ENCODE measurements around the gene PLET1.

Gene PLET1

DNA sequence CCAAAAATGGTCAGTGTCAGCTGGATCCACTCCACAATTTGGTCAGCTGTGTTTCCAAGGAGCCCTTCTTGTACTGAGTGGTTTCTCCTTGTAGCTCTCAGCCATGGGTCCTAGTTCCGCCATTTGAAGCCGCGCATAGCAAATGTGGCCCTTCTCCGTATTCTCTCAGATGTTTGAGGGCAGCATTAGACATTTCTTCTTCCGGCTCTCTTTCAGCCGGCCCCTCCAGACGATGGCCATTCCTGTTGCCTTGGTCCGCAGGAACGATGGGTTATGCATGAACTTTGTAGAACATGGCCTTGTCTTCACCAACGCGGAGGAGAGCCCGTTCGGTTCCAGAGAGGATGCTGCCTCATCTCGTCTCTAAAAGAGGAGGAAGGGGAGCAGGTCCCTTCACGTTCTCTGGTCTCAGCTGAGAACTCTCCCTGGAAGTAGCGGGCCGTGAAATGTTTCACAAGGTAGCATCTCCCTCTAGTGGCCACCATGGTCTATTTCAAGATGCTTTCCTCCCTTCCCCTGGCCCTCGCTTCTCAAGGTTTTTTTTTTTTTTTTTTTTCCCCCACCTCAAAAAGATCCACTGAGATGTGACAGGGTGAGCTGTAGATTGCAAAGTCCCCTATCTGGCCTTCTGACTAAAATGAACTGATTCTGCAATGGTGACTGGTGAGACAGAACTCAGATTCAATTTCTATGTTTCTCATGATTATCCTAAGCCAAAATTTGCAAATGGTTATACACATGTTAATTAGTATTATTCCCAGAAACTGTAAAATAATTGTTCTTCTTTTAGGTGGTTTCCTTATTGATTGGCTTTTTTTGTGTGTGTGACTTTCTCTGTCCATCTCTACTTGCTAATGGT lies 19.8 kb upstream of the PLET1 start:
- DNase-seq = peak; percentile 55

DNA sequence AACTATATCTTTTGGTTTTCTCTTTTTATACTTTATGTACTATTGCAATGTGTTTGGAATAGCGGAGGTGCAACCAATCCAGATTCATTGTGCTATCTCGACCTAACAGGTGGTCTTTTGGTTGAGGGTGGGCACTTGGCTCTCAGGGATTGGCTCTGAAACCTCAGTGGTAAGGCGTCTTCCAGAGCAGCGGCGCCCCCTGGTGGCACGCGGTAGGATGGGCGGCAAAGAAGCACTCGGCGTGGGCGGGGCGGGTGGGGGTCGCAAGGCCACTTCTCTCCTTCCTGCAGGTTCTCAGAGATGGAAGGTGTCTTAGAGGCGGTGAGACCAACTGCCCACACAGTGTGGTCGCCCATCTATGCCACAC lies 19.2 kb upstream of the PLET1 start:
- peak; percentile 76 for DNase-seq

DNA sequence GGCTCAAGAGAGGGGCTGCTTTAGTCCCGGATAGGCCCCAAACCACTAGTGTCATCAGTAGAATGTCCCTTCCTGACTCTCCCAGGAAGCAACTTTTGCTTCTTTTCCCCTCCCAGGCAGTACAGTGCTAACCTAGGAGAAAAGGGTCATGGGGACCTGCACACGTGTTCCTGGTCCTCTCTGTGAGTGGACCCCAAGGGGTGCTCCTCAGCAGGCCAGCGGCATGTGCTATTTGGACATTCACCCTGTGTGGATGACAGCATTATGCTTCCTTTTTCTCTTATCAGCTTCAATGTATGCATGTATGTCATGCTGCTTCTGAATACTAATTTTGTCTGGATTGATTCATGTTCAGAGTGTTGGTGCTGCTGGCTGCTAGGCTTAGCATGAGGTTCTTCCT lies 18.1 kb upstream of the PLET1 start:
- DNase-seq = no peak

DNA sequence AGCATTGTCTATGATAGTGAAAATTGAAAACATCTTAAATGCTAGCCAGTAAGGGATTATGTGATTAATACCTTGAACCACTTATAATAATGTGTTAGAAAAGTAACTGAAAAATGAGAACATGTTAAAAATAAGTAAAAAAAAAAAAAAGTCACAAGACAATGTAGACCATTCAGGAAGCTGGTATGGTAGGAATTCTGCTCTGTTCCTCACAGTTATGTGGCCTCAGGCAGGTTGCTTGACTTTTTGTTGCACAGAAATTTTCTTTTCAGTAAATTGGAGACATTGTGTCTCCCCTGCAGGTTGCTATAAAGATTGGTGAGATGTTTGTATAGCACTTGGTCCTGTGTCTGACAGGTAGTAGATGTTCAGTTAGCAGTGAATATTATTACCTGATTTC lies 17.3 kb upstream of the PLET1 start:
- DNase-seq = no peak

DNA sequence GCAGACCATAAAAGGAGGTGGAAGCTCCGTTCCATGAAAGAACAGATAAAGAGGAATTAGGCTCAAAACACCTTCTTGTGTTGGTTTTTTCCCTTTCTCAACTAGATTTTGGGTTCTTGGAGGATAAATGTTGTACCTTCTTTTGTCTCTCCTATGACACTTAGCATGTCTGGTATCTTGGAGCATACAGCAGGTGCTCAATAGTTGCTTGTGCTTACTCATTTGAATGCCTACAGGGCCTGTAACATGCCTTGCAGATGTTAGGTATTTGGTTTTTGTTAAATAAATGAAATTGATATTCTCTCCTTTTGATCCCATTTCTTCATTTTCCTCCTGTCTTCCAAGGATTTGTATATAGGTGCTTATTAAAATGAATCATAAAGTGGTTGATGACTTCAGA lies 16.4 kb upstream of the PLET1 start:
- no peak for DNase-seq

DNA sequence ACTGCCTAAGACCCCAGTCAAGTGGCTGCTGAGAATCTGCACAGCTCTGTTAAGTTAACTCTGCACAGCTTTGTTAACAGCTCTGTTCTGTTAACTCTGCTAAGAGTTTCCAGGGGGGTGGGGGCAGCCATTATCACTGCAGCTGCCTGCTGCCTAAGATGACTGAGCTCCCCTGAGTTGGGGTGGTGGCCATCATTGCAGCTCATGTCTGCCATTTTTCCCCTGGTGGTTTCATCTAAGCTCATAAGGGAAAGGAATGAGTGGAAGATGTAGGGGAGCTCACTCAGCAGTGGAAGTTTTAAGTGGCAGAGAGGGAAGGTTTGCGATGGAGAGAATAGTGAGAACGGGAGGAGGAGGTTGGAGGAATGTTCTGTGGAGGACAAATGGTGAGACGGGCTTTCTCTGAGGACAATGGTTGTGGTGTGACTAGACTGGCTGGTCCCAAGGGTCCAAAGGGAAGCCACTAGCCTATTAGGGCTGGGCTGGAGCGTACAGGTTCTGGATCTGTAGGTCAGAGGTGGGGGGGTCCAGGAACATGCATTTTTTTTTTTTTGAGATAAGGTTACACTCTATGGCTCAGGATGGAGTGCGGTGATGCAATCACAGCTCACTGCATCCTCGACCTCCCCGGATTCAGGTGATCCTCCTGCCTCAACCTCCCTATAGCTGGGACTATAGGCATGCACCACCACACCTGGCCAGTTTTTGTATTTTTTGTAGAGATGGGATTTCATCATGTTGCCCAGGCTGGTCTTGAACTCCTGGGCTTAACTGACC lies 13.5 kb upstream of the PLET1 start:
- DNase-seq = no peak

DNA sequence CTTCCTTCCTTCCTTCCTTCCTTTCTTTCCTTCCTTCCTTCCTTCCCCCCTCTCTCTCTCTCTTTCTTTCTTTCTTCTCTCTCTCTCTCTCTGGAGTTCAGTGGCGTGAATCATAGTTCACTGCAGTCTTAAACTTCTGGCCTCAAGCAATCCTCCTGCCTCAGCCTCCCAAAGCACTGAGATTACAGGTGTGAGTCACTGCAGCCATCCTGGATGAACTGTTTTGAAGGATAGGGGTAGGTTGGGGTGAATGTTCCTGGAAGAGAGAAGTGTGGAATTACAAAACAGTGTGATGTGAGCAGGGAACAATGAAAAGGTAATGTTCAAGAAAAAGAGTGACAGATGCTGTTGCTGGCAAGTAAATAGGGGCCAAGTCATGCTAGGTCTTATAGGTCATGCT lies 12.4 kb upstream of the PLET1 start:
- no peak for DNase-seq

DNA sequence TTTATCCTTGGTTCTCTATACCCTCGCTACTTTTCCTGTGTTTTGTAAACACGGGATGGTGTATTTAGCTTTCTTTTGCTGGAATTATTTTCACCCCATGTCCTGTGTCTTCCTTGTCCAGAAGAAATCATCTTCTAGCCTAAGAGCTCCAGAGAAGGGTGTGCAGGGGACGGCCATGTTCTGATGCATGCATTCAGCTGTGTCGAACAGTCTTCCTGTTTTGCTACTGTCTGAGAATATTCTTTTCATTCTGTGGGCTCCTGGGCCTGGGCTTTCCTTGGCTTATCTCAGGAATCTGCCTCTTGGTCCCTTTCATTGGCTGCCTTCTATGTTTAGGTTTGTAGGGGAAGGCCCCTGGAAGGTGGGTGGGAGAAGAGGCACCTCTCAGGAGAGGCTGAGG lies 10.6 kb upstream of the PLET1 start:
- no peak for DNase-seq

DNA sequence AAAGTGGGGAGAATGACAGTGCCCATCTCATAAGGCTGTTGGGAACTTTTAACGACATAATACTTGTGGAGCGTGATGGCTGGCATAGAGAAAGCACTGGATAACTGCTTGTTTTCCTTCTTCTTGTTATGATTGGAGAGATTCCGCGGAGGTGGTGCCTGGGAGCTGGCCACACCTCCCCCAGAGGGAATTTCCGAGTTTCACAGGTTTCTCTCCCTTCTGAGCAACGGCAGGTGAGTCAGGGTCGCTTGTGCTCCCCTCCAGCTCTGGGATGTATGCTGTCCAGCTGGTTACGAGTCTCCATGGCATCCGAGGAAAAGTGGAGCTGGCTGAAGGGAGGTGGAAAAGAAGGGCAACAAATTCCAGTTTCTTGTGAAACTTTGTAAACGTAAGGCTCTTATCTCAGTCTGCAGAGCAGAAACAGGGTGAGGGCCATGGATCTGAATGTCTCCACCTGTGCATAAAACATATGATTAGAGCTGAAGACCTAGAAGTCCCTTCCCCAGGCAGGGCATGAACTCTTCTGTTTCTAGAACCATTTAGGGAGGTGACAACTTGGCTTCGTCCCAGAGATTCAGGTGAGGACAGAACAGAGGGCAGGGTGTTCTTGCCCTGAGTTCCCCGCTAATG lies 10.0 kb upstream of the PLET1 start:
- DNase-seq = no peak

DNA sequence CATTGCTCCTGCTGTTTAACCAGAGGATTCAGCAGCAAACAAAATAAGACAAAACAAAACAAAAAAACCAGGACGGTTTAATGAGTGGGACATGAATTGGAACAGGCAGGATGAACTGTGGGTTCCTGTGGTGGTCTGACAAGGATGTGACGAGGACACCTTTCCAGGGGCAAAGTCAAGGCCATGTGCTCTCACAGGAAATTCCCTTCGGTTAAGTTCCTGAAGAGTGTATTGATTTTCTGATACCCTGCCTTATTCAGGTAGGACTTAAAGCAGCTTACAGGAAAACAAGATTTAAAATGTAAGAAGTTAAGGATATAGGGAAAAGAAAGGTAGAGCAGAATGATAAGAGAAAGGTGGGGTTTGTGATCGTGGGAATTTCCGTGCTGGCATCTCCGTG lies 8.5 kb upstream of the PLET1 start:
- DNase-seq = no peak

DNA sequence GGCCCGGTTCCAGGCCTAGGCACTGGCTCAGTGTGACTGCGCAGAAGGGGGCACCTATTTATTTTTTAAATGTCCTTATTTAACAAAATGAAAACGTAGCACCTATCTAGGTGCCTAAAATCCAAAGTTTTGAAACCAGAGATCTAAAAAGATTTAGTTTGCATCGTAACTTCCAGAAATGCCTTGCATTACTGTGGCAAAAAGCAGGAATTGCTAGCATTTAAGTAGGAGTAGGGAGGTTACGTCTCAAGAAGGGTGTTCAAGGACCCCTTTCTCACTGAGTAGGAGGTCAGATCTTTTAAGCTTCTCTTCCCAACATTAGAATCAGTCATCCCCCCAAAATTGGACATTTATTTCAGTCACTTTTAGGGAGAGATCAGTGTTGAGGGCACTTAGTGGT lies 7.7 kb upstream of the PLET1 start:
- DNase-seq = no peak

DNA sequence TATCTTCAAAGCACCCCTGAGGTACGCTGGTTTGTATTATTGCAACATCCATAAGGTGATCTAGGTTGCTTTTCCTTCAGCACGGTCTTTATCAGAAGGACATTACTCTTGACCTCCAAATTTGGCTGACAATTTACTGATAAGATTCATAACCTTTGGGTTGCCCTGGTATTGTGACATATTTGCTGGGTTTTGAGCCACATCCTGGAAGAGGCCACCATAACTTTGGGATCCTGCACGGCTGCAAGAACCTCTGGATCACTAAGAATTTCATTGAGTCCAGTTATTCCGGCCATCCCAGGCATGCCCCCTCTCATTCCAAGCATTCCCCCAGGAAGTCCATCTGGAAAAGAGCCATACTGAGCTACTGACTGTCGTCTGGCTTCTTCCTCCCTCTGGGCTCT lies 6.5 kb upstream of the PLET1 start:
- DNase-seq = no peak

DNA sequence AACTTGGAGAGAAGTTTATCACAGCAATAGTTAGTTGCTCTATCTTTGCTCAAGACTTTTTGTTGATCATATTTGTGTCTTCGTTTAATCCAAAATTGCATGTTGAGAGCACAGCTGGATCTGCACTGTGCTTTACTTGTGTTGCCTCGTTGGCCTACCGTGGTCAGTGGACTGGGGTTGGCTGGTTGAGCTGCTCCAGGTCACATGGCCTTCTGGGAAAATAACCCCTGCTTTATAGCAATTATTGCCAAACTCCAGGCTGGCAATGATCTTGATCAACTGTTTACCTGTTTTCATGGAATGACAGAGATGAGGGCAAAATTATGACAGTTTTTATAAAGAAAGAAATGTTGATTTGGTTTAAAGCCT lies 5.7 kb upstream of the PLET1 start:
- DNase-seq = no peak

DNA sequence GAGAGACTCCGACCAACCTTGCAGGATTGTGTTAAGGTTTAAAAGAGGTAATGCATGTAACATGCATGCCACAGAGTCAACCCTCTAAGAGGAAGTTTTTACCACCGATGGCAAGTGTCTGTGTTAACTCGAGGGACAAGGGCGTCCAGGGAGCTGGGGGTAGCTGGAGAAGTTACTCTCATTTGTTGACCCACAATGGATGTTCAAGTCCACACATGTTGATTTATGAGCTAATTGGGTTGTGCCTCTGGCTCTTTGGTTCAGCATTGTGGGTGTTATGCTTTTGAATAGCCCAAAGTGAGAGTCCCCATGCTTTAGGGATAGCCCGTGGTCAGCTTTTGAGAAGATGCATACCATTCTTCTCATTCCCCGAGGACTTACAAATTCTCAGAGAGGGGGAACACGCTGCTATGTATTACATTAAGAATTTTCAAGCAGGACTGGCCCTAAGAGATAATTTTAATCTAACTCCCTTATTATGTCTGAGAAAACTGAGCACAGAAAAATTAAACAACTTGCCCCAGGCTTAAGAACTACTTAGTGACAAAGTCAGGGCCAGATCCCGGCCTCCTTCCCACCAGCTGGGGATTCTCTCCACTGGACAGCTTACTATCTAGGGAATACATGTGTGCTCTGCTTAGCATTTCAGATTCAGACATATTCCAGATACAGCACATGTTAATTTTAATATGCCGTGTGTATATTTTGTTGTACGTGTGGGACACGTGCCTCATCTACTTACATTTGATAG lies 5.2 kb upstream of the PLET1 start:
- no peak for DNase-seq

DNA sequence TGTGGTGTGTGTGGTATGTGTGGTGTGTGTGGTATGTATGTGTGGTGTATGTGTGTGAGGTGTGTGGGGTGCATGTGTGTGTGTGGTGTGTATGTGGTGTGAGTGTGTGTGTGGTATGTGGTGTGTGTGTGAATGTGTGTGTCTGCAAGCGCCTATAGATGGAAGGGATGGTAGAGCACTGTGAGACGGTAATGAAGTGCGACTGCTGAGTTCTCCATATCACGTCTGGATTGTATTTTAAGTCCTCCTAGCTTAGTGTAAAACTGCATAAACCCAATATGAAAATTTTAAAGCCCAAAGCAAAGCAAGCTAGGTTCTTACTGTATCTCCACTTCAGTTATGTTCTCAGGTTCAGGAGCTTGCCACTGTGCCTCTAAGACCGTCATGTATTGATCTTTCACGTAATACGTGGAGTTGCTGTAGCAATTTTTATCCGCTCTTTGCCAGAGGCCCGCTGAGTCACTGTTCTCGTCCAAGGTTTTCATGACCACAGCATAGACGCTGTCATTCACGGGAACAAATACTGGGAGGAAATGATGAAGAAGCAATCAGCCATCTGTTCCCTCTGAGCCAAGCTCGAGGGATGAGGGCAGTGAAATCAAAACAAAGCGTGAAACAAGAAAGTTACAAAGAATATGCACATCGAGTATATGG lies 5.5 kb downstream of the PLET1 start:
- DNase-seq = no peak

DNA sequence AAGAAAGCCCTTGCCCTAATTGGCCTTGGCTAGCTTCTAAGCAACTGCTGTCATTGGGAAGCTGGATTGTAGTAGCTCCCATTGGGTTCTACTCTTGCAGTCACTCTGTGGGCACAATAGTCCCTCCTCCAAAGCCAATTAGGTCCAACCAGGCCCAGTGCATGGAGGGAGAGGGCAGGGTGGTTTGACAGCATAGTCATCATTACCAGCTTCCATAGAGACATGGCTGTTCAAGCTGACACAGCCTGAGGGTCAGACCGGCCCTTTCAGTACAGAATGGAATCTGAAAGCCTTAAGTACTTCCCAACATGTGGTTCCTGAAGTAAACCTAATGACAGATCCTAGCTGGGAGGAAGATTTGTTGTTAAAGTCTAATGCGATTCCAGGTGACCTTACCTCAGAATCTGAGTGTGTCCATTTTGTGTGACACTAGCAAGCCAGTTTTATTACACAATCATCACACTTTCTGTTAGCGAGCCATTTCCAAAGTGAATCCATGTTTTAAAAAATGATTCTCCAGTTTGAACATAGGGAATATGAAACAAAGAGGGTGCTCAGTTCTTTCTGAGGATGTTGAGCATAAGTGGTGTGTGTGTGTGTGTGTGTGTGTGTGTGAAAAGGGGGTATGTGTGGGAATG lies 6.9 kb downstream of the PLET1 start:
- no peak for DNase-seq

DNA sequence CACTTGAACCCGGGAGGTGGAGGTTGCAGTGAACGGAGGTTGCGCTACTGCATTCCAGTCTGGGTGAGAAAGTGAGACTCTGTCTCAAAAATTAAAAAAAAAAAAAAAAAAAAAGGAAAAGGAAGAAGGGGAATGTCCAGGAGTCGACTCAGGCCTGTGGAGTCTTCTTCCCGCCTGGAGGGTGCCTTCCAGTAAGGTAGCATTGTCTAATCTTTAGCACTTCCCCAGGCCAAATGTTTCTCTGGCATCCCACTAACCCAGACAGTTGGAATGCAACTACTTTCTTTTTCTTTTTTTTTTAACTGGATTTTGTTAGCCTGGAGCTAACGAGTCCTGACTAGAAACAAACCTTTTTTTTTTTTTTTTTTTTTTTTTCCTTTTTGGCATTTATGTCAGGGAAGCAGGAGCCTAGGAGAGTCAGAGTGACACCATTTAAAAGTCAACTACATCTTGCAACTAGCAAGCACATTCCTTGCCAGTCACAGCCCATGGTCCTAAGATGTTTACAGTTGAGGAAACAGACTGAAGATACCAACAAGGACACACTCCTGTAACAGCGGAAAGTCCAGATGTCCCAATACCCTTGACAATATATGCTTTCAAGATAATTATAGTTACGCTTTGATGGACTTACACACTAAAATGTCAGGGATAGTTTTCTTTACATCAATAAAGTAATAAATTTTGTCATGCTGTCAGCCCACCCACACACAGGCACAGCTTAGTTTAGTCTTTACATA lies 10.6 kb downstream of the PLET1 start:
- DNase-seq = no peak

DNA sequence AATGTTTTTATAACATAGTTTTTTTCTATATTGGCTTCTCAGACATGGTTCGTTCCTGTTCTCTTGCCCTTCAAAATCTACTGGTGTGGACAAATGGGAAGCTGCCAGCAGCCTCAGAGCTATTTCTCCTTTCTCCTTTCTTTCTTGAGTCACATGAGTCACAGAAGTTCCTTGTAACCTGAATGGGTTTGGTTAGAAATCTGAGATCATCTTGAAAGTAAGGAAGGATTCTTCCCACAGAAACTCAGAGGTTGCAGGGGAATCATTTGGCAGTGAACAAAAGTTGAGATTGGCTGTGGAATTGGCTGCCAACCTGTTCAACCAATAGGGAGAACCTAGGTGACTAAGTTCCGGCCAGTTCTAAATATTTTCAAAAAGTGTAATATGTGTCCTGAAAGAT lies 12.5 kb downstream of the PLET1 start:
- no peak for DNase-seq

DNA sequence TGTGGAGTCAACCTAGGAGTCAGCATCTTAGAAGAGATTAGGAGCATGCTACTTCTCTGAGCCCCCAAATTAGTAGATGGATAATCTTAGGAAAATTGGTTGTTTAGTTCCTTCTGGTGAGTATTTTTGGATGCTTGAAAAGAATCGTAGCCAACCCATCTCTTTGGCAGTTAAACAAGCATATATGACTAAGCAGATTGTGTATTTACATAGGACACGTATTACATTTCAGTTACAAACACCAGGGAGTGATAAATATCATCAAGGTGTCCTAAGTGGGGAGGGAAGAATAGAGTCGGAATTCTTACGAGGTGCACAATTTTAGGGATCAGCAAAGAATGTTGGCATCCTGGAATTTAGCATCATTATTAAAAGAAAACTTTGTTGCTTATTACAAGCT lies 13.5 kb downstream of the PLET1 start:
- no peak for DNase-seq

DNA sequence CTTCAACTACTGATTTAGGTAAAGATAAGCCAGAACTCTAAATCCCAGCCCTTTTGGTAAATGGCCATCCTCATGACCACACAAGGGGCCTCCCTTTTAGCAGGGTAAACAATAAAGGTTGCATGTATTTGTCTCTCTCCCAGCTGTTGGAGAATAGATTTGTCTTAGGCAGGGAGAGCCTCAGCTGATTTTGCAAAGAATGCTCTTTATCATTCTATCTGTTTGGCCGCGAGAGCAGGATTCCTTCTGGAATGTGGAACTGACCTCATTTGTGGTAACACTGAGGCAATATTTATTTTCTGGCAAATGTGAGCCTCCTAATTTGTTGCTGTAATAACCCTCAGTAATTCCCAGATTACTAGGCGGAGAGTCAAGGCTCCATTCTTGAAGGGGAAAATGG lies 19.2 kb downstream of the PLET1 start:
- no peak for DNase-seq

DNA sequence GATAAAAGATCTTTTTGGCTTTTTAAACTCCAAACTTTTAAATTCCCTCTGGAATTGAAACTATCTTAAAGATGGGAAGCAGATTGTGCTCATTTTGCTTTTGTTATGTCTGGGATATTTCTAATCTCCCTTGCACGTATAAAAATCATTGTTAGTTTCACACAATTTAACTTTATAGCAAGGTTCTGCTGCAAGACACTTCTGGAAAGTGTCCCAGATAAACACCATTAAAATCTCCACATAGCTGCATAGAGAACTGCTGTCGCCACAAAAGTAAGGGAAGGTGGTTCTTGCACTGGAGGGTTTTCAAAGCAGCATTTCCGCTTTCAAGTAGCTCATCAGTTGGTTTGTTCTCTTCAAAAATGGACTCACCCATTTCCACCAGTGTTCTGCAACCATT lies 22.6 kb downstream of the PLET1 start:
- no peak for DNase-seq

DNA sequence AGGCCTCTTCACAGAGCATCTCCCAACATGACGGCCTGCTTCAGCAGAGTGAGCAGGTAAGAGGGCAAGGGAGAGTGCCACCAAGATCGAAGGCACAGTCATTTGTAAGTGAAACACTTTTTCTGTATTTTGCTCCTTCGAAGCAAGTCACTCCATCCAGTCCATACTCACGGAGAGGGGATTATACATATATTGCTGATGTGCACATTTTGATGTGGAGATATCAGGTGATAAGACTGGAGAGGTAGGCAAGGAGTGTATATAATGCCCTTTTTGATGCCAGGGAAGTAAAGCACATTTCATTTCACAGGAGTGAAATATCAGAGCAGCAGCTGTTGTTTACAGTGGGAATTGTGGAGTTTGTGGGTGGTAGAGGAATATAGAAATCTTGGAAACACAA lies 23.2 kb downstream of the PLET1 start:
- no peak for DNase-seq
